ENCODE results near the gene OR9A4. TPM values are rescaled to one million over a fixed set of nuclear protein-coding genes. Genes with fewer than 3 reads are reported as not detected.

OR9A4 gene, protein sequence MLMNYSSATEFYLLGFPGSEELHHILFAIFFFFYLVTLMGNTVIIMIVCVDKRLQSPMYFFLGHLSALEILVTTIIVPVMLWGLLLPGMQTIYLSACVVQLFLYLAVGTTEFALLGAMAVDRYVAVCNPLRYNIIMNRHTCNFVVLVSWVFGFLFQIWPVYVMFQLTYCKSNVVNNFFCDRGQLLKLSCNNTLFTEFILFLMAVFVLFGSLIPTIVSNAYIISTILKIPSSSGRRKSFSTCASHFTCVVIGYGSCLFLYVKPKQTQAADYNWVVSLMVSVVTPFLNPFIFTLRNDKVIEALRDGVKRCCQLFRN
- total RNA-seq = not detected in 2 replicates
- long read RNA-seq = 0 reads

DNA sequence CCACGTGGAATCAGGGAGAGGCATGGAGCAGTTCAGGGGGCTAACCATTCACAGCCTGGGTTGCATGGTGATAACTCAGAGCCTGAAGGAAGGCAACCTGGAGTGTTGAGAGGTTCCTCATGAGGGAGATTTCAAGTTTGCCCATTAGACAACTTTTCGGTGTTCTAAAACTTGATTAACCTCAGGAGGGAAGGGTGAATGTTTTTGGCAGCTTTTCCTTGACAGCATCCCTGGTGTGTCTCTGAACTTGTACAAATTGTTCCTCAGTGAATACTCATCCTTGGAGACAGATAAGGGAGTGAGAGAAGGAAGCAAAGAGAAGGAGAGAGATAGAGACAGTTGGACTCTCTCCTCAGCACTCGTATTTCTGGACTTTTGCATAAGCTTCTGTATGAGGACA, at the start of gene OR9A4:
Gene OR9A4 (plus strand): TSS at position 301 of the 400 bp plus-strand sequence. CDS start 2,477 bp downstream, outside the sequence.
- Mint-ChIP-seq H3K9me3 (ENCODE audit: unreplicated experiment) (peaks cover 11% of the 10 kb centered on the region), H3K27me3 (ENCODE audit: unreplicated experiment) (no peaks in the 10 kb centered on the region), H3K36me3 (ENCODE audit: unreplicated experiment) (no peaks in the 10 kb centered on the region), H3K4me3 (ENCODE audit: unreplicated experiment) (no peak within 1 kb of the TSS), H3K4me1 (ENCODE audit: unreplicated experiment) (no peaks in the 10 kb centered on the region), H3K27ac (ENCODE audit: unreplicated experiment) (no peak within 1 kb of the TSS)
- DNase-seq (ENCODE audit: extremely low spot score, unreplicated experiment) = no peak
- TF ChIP-seq, protein P1, sequence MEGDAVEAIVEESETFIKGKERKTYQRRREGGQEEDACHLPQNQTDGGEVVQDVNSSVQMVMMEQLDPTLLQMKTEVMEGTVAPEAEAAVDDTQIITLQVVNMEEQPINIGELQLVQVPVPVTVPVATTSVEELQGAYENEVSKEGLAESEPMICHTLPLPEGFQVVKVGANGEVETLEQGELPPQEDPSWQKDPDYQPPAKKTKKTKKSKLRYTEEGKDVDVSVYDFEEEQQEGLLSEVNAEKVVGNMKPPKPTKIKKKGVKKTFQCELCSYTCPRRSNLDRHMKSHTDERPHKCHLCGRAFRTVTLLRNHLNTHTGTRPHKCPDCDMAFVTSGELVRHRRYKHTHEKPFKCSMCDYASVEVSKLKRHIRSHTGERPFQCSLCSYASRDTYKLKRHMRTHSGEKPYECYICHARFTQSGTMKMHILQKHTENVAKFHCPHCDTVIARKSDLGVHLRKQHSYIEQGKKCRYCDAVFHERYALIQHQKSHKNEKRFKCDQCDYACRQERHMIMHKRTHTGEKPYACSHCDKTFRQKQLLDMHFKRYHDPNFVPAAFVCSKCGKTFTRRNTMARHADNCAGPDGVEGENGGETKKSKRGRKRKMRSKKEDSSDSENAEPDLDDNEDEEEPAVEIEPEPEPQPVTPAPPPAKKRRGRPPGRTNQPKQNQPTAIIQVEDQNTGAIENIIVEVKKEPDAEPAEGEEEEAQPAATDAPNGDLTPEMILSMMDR (IDR thresholded peaks at IDR 0.05) = no peak

DNA sequence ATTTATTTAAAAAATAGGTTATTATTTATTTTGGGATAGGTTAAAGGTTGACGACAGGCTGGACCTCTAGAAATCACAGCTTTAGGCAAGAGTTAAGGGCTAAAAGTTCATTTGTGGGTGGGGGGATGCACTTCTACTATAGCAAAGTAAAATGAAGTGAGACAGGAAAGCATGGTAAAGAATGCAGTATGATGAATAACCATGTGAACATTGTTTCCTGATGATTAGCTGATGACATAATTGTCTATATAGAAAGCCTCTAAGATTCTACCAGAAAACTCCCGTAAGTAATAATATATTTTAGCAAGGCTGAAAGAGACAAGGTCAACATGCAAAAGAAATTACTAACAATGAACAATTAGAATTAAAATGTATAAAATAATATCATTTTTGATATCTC, 49.2 kb upstream of the OR9A4 start:
- TF ChIP-seq, protein P1 (IDR thresholded peaks at IDR 0.05) = no peak
- no peaks in the 10 kb centered on the region for H3K36me3 Mint-ChIP-seq (ENCODE audit: unreplicated experiment)
- H3K9me3 Mint-ChIP-seq (ENCODE audit: unreplicated experiment) = peaks cover 3% of the 10 kb centered on the region
- no peaks in the 10 kb centered on the region for H3K4me1 Mint-ChIP-seq (ENCODE audit: unreplicated experiment)
- no peaks in the 10 kb centered on the region for H3K27me3 Mint-ChIP-seq (ENCODE audit: unreplicated experiment)
- H3K27ac Mint-ChIP-seq (ENCODE audit: unreplicated experiment) = no peak overlapping the region
- DNase-seq (ENCODE audit: extremely low spot score, unreplicated experiment) = no peak
- no peak overlapping the region for H3K4me3 Mint-ChIP-seq (ENCODE audit: unreplicated experiment)

DNA sequence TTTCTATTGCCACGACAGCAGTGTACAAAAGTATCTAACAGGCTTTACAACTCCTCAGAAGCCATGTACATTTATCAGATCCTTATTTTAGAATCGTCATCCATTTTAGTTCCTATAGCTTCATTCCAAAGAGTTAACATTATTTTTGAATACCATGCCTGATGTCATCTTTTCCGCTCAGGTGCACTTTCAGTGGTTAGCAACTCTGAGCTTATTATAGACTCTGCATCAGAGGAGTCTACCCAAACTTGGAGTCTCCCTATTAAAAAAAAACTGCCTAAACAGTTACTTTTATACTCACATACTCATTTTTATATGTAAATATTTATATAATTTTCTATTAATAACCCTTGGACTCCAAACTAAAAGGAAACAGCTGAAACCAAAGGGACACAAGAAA, 43.3 kb upstream of the OR9A4 start:
- no peaks in the 10 kb centered on the region for H3K36me3 Mint-ChIP-seq (ENCODE audit: unreplicated experiment)
- DNase-seq (ENCODE audit: extremely low spot score, unreplicated experiment) = no peak
- TF ChIP-seq, protein P1 (IDR thresholded peaks at IDR 0.05) = no peak
- H3K4me1 Mint-ChIP-seq (ENCODE audit: unreplicated experiment) = no peaks in the 10 kb centered on the region
- peaks cover 3% of the 10 kb centered on the region for H3K9me3 Mint-ChIP-seq (ENCODE audit: unreplicated experiment)
- H3K4me3 Mint-ChIP-seq (ENCODE audit: unreplicated experiment) = no peak overlapping the region
- no peaks in the 10 kb centered on the region for H3K27me3 Mint-ChIP-seq (ENCODE audit: unreplicated experiment)
- H3K27ac Mint-ChIP-seq (ENCODE audit: unreplicated experiment) = no peak overlapping the region

DNA sequence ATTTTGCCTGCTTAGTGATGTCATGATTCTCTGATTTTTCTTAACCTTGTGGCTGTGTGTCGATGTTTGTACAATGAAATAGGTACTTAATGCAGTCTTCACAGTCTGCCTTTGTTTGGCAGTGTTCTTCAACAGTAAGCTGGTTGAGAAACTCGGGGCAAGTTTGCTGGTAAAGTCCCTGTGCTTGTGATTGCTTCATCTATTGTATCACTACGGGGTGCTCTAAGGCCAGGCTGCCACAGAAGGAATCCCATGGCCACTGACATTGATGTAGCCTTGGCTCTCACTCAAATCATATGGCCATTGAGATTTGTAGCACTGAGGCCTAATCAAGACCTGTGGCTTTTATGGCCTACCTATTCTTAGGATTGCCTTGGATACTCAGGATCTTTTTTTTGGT, 41.4 kb upstream of the OR9A4 start:
- Mint-ChIP-seq H3K4me3 (ENCODE audit: unreplicated experiment) (no peak overlapping the region), H3K27ac (ENCODE audit: unreplicated experiment) (no peak overlapping the region), H3K4me1 (ENCODE audit: unreplicated experiment) (no peaks in the 10 kb centered on the region), H3K36me3 (ENCODE audit: unreplicated experiment) (no peaks in the 10 kb centered on the region), H3K27me3 (ENCODE audit: unreplicated experiment) (no peaks in the 10 kb centered on the region), H3K9me3 (ENCODE audit: unreplicated experiment) (no peaks in the 10 kb centered on the region)
- TF ChIP-seq, protein P1 (IDR thresholded peaks at IDR 0.05) = no peak
- DNase-seq (ENCODE audit: extremely low spot score, unreplicated experiment) = no peak

DNA sequence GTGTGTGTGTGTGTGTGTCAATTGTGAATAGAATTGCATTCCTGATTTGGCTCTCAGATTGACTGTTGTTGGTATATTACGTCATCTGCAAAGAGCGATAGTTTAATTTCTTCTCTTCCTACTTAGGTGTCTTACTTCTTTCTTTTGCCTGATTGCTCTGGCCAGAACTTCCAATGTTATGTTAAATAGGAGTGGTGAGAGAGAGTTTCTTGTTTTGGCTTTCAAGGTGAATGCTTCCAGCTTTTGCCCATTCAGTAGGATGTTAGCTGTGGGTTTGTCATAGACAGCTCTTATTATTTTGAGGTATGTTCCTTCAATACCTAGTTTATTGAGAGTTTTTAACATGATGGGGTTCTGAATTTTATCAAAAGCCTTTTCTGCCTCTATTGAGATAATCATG, 40.7 kb upstream of the OR9A4 start:
- DNase-seq (ENCODE audit: extremely low spot score, unreplicated experiment) = no peak

More for the DNA sequence above, 40.7 kb upstream of the OR9A4 start:
- TF ChIP-seq, protein P1 (IDR thresholded peaks at IDR 0.05) = no peak
- Mint-ChIP-seq H3K9me3 (ENCODE audit: unreplicated experiment) (no peaks in the 10 kb centered on the region), H3K4me1 (ENCODE audit: unreplicated experiment) (no peaks in the 10 kb centered on the region), H3K27me3 (ENCODE audit: unreplicated experiment) (no peaks in the 10 kb centered on the region), H3K27ac (ENCODE audit: unreplicated experiment) (no peak overlapping the region), H3K36me3 (ENCODE audit: unreplicated experiment) (no peaks in the 10 kb centered on the region), H3K4me3 (ENCODE audit: unreplicated experiment) (no peak overlapping the region)

Measured in osteocyte (in vitro differentiated cells).